ENCODE data around the gene CTSA.

The CTSA gene

DNA sequence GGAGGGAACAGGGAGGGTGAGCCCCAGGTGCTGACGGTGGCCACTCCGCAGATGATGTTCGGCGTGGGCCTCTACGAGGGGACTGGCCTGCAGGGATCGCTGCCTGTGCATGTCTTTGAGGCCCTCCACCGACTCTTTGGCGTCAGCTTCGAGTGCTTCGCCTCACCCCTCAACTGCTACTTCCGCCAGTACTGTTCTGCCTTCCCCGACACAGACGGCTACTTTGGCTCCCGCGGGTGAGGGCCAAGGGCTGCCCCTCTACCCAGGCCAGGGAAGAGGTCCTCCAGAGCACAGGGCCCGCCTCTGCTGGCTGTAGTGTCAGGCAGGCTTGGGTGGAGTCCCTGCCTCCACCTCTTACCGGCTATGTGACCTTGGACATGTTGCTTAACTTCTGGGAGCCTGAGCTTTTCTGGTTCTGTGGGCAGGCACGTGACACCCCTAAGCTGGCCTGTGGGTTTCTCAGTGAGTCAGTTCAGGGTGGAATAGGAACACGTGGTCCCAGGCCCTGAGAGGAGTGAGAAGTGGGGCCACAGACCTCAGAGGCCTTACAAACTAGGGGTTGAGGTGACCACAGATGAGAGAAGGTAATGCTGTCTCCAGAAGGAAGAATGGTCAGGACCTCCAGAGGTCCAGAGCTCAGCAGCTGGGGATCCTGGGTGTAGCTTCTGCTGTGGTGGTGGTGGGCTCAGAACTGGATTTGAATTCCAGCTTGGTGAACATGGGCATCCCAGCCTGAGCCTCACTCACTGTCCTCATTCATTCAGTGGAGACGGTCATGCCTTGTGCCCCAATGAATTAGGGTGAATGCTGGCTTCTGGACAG lies 55.2 kb downstream of the CTSA start:
- H3K27ac ChIP-seq, result no peak overlapping the region
- TF ChIP-seq, protein P1, sequence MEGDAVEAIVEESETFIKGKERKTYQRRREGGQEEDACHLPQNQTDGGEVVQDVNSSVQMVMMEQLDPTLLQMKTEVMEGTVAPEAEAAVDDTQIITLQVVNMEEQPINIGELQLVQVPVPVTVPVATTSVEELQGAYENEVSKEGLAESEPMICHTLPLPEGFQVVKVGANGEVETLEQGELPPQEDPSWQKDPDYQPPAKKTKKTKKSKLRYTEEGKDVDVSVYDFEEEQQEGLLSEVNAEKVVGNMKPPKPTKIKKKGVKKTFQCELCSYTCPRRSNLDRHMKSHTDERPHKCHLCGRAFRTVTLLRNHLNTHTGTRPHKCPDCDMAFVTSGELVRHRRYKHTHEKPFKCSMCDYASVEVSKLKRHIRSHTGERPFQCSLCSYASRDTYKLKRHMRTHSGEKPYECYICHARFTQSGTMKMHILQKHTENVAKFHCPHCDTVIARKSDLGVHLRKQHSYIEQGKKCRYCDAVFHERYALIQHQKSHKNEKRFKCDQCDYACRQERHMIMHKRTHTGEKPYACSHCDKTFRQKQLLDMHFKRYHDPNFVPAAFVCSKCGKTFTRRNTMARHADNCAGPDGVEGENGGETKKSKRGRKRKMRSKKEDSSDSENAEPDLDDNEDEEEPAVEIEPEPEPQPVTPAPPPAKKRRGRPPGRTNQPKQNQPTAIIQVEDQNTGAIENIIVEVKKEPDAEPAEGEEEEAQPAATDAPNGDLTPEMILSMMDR (IDR thresholded peaks at IDR 0.05), result no peak
- no peak for TF ChIP-seq ZFX (IDR thresholded peaks at IDR 0.05; ENCODE audit: borderline replicate concordance)

DNA sequence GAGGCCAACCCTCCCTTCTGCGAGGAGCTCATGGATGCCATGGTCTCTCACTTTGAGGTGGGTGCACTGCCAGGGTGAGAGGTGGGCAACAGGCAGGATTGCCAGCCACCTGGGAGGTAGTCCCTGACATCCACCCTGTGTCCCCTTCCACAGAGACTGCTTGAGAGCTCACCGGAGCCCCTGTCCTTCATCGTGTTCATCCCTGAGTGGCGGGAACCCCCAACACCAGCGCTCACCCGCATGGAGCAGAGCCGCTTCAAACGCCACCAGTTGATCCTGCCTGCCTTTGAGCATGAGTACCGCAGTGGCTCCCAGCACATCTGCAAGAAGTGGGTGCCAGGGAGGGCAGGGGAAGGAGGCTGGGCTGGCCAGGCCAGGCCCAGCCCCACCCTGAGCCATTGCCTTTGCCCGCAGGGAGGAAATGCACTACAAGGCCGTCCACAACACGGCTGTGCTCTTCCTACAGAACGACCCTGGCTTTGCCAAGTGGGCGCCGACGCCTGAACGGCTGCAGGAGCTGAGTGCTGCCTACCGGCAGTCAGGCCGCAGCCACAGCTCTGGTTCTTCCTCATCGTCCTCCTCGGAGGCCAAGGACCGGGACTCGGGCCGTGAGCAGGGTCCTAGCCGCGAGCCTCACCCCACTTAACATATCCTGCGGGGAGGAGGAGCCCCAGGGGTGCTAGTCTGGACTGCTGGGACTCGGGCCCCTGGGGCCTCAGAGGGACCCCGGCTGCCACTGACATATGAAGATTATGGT lies 56.2 kb downstream of the CTSA start:
- TF ChIP-seq, protein P1 (IDR thresholded peaks at IDR 0.05), result no peak
- TF ChIP-seq ZFX (IDR thresholded peaks at IDR 0.05; ENCODE audit: borderline replicate concordance), result no peak
- no peak overlapping the region for H3K27ac ChIP-seq

DNA sequence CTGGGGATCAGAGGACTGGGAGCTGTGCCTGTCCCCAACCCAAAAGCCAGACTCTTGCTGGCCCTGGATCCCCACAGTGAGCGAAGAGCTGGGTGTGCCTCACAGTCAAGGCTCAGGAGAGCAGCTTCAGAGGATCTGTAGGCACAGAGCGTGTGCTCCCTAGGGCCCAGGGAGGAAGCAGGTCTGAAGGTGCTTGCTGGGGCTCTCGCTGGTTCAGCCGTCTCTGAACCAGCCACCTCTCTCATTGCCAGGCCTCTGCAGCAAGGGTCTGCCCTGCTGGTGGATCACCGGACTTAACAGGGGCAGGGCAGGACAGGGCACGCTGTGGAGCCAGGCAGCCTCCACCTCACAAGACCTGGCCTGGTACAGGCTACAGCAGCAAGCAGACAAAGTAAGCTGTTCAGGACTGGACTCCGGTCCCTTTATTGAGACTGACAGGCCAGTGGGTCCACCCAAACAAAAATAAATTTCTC lies 57.2 kb downstream of the CTSA start:
- no peak overlapping the region for H3K27ac ChIP-seq
- TF ChIP-seq, protein P1 (IDR thresholded peaks at IDR 0.05), result no peak
- TF ChIP-seq ZFX (IDR thresholded peaks at IDR 0.05; ENCODE audit: borderline replicate concordance), result no peak

All from 22Rv1 (cell line).